HCT116 (cell line): ENCODE results near the gene PITPNC1. TPM values are rescaled to one million over a fixed set of nuclear protein-coding genes. Genes with fewer than 3 reads are reported as not detected.

ENCODE experiments used
- ATAC-seq: fragments of 200-7000 bp; cut with Tn5 transposase; 2 replicates; pipeline ENCODE4 v1.9.1; 2020; ENCODE audit warnings: mild to moderate bottlenecking, moderate library complexity
- BruUV-seq: library from RNA; stranded (reverse); fragments of 400-500 nt; replicated peaks from 2 replicates; lab custom pipeline; 2021; lab: Mats Ljungman, UMichigan
- CTCF ChIA-PET: fragments of 300-600 bp; sonication (Branson Sonifier 250); formaldehyde crosslinking; loops from one replicate; lab custom pipeline; 2021; ENCODE audit warnings: antibody characterized with exemption; lab: Charles Lee
- POLR2A ChIA-PET: fragments of 300-600, 350-600 bp; sonication (Branson Sonifier 250); formaldehyde crosslinking; loops from one replicate; lab custom pipeline; 2021; ENCODE audit warnings: antibody characterized with exemption; lab: Charles Lee
- RAD21 ChIA-PET, 2 experiments: fragments of 300-600 bp; sonication (Branson Sonifier 250); formaldehyde crosslinking; loops; one replicate each; lab custom pipeline; 2023; ENCODE audit warnings: low total read pairs in 2 of 2; ENCODE audit not compliant: uncharacterized antibody in 2 of 2, unreplicated experiment in 2 of 2, low non-redundant PET in 1 of 2; lab: Charles Lee
- DNase-seq: peaks from one replicate; pipeline ENCODE4 v3.0.0-alpha.2; 2010; ENCODE audit warnings: low read depth, low spot score
- H2AFZ ChIP-seq: fragments of 200-600 bp; shearing (Covaris generic), sonication (generic); 2 replicates; pipeline ENCODE4 v1.6.1; 2017; ENCODE audit warnings: low read depth, mixed run types, mixed read lengths, antibody characterized with exemption, low read length; ENCODE audit not compliant: poor library complexity, severe bottlenecking
- H3K27ac ChIP-seq: 2 replicates; pipeline ENCODE4 v1.5.1; 2012; ENCODE audit warnings: low read depth, low read length
- H3K27me3 ChIP-seq: fragments of 200-600 bp; sonication (generic); 2 replicates; pipeline ENCODE4 v1.6.1; 2016; ENCODE audit warnings: mixed run types, low read length, mixed read lengths; ENCODE audit not compliant: insufficient read depth
- H3K36me3 ChIP-seq, 2 experiments: fragments of 200-500 bp in 1 of 2; fragments of 200-600 bp in 1 of 2; sonication (Bioruptor generic) in 1 of 2; sonication (generic) in 1 of 2; 2 replicates each; pipeline versions ENCODE4 v1.5.1 to v1.6.1; 2014 to 2016; ENCODE audit warnings: low read length in 2 of 2, inconsistent platforms in 1 of 2, mixed read lengths in 1 of 2, mixed run types in 1 of 2; ENCODE audit not compliant: insufficient read depth in 2 of 2, control insufficient read depth in 1 of 2
- H3K4me1 ChIP-seq, 2 experiments: fragments of 200-600 bp in 1 of 2; sonication (generic) in 1 of 2; 2 replicates each; pipeline versions ENCODE4 v1.5.1 to v1.6.1; 2012 to 2017; ENCODE audit warnings: low read length in 2 of 2, inconsistent platforms in 1 of 2, mild to moderate bottlenecking in 1 of 2, mixed read lengths in 1 of 2, mixed run types in 1 of 2, moderate library complexity in 1 of 2; ENCODE audit not compliant: insufficient read depth in 2 of 2, control insufficient read depth in 1 of 2
- H3K4me2 ChIP-seq: fragments of 200-600 bp; sonication (generic); 2 replicates; pipeline ENCODE4 v1.6.1; 2017; ENCODE audit warnings: mixed run types, low read length, mixed read lengths
- H3K4me3 ChIP-seq, 2 experiments: fragments of 200-600 bp in 1 of 2; sonication (generic) in 1 of 2; replicated peaks in 1 of 2; 2 replicates each; pipeline ENCODE4 v1.5.1; 2011 to 2016; ENCODE audit warnings: low read length in 2 of 2, control low read depth in 1 of 2, low read depth in 1 of 2, mild to moderate bottlenecking in 1 of 2, mixed read lengths in 1 of 2, mixed run types in 1 of 2
- H3K79me2 ChIP-seq: fragments of 200-600 bp; sonication (generic); 2 replicates; pipeline ENCODE4 v1.6.1; 2017; ENCODE audit warnings: mild to moderate bottlenecking, mixed run types, low read length, moderate library complexity, mixed read lengths; ENCODE audit not compliant: insufficient read depth
- H3K9ac ChIP-seq: fragments of 200-600 bp; sonication (generic); 2 replicates; pipeline ENCODE4 v1.6.1; 2016; ENCODE audit warnings: low read length, mixed read lengths
- H3K9me2 ChIP-seq: fragments of 200-600 bp; sonication (generic), shearing (Covaris generic); 2 replicates; pipeline ENCODE4 v1.6.1; 2017; ENCODE audit warnings: mixed run types, mild to moderate bottlenecking, moderate library complexity; ENCODE audit not compliant: insufficient read depth
- H3K9me3 ChIP-seq, 2 experiments: fragments of 200-500 bp in 1 of 2; fragments of 200-600 bp in 1 of 2; sonication (Bioruptor generic) in 1 of 2; sonication (generic) in 1 of 2; 2 replicates each; pipeline ENCODE4 v1.6.1; 2014 to 2017; ENCODE audit warnings: low read length in 2 of 2, mixed read lengths in 2 of 2, inconsistent platforms in 1 of 2, low read depth in 1 of 2, mild to moderate bottlenecking in 1 of 2, mixed run types in 1 of 2, moderate library complexity in 1 of 2; ENCODE audit not compliant: control insufficient read depth in 1 of 2, insufficient read depth in 1 of 2
- H4K20me1 ChIP-seq: fragments of 200-600 bp; sonication (generic), shearing (Covaris generic); 2 replicates; pipeline ENCODE4 v1.6.1; 2017; ENCODE audit warnings: mixed run types, mild to moderate bottlenecking, moderate library complexity; ENCODE audit not compliant: insufficient read depth
- ATF3 ChIP-seq: IDR thresholded peaks from 2 replicates; pipeline ENCODE4 v1.6.1; 2012
- CBX3 ChIP-seq: IDR thresholded peaks from 2 replicates; pipeline ENCODE4 v1.6.1; 2012; ENCODE audit warnings: low read depth
- CEBPB ChIP-seq: IDR thresholded peaks from 2 replicates; pipeline ENCODE4 v1.6.1; 2012; ENCODE audit warnings: low read depth
- FOSL1 ChIP-seq: IDR thresholded peaks from 2 replicates; pipeline ENCODE4 v1.6.1; 2012; ENCODE audit warnings: low read depth
- JUND ChIP-seq: IDR thresholded peaks from 2 replicates; pipeline ENCODE4 v1.6.1; 2012
- MAX ChIP-seq: IDR thresholded peaks from 2 replicates; pipeline ENCODE4 v1.6.1; 2012
- RAD21 ChIP-seq: IDR thresholded peaks from 2 replicates; pipeline ENCODE4 v1.6.1; 2012; ENCODE audit warnings: low read depth, mild to moderate bottlenecking
- SIN3A ChIP-seq: IDR thresholded peaks from 2 replicates; pipeline ENCODE4 v1.6.1; 2012; ENCODE audit warnings: low read depth
- SP1 ChIP-seq: IDR thresholded peaks from 2 replicates; pipeline ENCODE4 v1.6.1; 2012; ENCODE audit warnings: low read depth
- SRF ChIP-seq: IDR thresholded peaks from 2 replicates; pipeline ENCODE4 v1.6.1; 2012; ENCODE audit warnings: low read depth
- YY1 ChIP-seq: IDR thresholded peaks from 2 replicates; pipeline ENCODE4 v1.6.1; 2011; ENCODE audit warnings: low read length, low read depth, moderate library complexity, mild to moderate bottlenecking; ENCODE audit not compliant: insufficient replicate concordance; ENCODE audit errors: extremely low read depth
- ZBTB33 ChIP-seq: IDR thresholded peaks from 2 replicates; pipeline ENCODE4 v1.6.1; 2011; ENCODE audit warnings: mild to moderate bottlenecking, low read length, moderate library complexity; ENCODE audit not compliant: insufficient replicate concordance; ENCODE audit errors: extremely low read depth
- intact Hi-C: fragments of 100-400 bp; cut with micrococcal nuclease; formaldehyde crosslinking; loops from 2 replicates; pipeline ENCODE4 v1.10.0; 2022
- total RNA-seq: library from RNA; stranded (reverse); gene quantifications from one replicate; pipeline ENCODE4 v1.2.1, GENCODE V29; 2021; ENCODE audit not compliant: unreplicated experiment

The PITPNC1 gene
- total RNA-seq, 1 experiment from 2014 or later, result 41.9 TPM

GRCh38 chr17:67431249-67432015, 54.4 kb downstream of the PITPNC1 start:
- POLR2A ChIA-PET, result interaction anchor here (2.1 to 4.0 kb wide), 2 partner anchors 10 kb away, joined by 5 to 22 read pairs; no protein-coding TSS in a partner anchor
- Histone ChIP-seq H3K27ac (peak overlapping the region; percentile 70), H3K9me2 (no peaks in the 10 kb centered on the region), H3K4me1 (peaks cover 23 to 67% of the 10 kb centered on the region in 2 experiments), H3K4me2 (peak overlapping the region; percentile 49), H3K4me3 (peak overlapping the region in 1 of 2 experiments; percentile 11; a peak in 1 of 4 replicates), H3K36me3 (no peaks in the 10 kb centered on the region), H2AFZ (no peak overlapping the region), H4K20me1 (no peaks in the 10 kb centered on the region), H3K9ac (peak overlapping the region; percentile 57), H3K27me3 (no peaks in the 10 kb centered on the region), H3K79me2 (no peaks in the 10 kb centered on the region; the same call in 1 of the 2 replicates), H3K9me3 (no peaks in the 10 kb centered on the region)
- CTCF ChIA-PET, result interaction anchor here (0.6 to 1.4 kb wide), 5 partner anchors 9 to 210 kb away, joined by 3 to 4 read pairs (median 3); no protein-coding TSS in a partner anchor
- no TSS peak for BruUV-seq
- RAD21 ChIA-PET, result interaction anchor here (0.6 to 0.7 kb wide), 2 partner anchors 9 to 24 kb away, joined by 3 to 4 read pairs; no protein-coding TSS in a partner anchor
- TF ChIP-seq SRF, result peak; percentile 37; the same call in 1 of the 2 replicates
- TF ChIP-seq FOSL1, result peak; percentile 80
- TF ChIP-seq CBX3, result peak; percentile 62; the same call in 1 of the 2 replicates
- 0 out of 2 replicates have a peak, but pooled peaks have one; percentile 35 for TF ChIP-seq CEBPB
- no peak for TF ChIP-seq SIN3A
- TF ChIP-seq SP1, result peak; percentile 71
- no peak for TF ChIP-seq YY1
- TF ChIP-seq MAX, result peak; percentile 75
- TF ChIP-seq JUND, result peak; percentile 81
- no peak for TF ChIP-seq ATF3
- TF ChIP-seq RAD21, result peak; percentile 11; the same call in 1 of the 2 replicates
- no peak for TF ChIP-seq ZBTB33
- DNase-seq (peak; percentile 76), ATAC-seq (peak; percentile 74)
- intact Hi-C loops, result no loop called here
